GM19468 (cell line): ENCODE results near the gene C16orf82.

Experiments used
- ATAC-seq: cut with Tn5 transposase; IDR thresholded peaks from one replicate; pipeline ENCODE4 v1.9.1; 2021; ENCODE audit warnings: mild to moderate bottlenecking, moderate library complexity, moderate number of reproducible peaks; ENCODE audit not compliant: unreplicated experiment; ENCODE audit errors: extremely low read depth

Gene C16orf82

DNA sequence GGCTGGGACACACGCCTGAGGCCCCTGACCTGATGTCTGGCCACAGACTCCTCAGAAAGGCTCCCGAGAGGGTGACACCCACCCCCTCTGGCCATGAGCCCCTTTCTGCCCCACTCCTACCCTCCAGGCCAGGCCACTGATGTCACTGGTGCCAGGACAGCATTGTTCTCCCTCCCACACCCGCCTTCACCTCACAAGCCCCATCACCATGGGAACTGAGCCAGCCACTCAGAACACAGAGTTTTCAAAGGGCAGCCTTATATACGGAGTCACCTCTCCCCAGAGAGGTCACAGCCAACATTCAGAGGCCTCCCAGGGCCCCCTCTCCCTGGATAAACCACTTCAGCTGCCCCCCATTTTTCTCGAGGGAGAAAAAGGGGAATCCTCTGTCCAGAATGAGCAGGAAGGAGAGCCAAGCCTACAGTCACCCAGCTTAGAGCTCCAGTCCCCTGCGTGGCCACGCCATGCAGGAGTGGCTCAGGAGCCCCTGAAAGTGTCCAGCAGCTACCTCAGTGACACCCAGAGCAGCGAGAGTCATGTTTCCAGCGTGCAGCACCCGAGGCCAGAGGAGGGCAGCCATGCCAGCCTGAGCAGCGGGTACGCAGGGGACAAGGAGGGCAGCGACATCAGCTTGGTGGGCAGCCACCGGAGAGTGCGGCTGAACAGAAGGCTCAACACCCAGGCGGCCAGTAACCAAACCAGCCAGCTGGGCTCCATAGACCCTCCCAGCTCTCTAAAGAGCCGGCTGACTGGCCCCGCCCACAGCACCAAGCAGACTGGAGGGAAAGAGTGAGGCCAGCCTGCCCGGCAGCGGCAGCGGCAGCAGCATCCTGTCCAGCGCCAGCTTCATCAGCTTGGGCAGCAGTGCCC lies at the start of gene C16orf82:
Gene C16orf82 (plus strand): TSS at position 260 of the 870 bp plus-strand sequence.
- no peak for ATAC-seq

DNA sequence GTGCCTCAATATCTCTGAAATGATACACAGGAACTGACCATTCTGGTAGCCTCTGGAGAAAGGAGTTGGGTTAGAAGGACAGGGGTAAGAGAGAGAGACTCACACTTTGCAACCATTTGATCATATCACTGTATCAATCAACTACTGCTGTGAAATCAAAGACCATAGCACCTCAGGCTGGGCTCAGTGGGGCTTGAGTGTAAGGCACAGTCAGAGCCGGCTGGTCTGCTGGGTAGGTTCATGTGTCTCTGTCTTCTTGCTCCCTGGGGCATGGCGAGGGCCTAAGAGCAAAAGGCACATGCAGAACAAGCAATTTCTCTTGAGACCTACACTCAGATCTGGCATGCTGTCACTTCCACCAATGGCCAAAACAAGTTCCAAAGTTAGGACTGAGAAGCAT lies 46.7 kb upstream of the C16orf82 start:
- no peak for ATAC-seq

GRCh38 chr16:27024010-27024409 lies 42.7 kb upstream of the C16orf82 start:
- ATAC-seq, result no peak

DNA sequence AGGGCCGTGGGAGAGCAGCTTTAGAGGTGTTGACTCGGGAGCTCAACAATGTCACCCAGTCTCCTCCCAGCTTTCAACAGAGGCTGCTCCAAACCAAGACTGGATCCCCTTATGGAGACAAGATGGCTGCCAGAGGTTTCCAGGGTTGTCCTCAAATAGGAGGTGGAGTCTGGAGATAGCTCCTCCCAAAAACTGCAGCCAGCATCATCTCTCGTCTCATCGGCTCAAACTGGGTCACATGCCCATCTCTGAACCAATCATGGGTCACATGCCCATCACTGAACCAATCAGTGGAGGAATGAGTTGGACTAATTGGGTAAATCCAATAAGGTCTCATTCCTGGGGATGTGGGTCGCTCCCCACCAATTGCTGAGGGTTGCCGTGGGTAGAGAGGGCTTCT lies 41.1 kb upstream of the C16orf82 start:
- ATAC-seq, result no peak

GRCh38 chr16:27027971-27028370 lies 38.8 kb upstream of the C16orf82 start:
- no peak for ATAC-seq

GRCh38 chr16:27028591-27029110 lies 38.1 kb upstream of the C16orf82 start:
- ATAC-seq, result no peak

DNA sequence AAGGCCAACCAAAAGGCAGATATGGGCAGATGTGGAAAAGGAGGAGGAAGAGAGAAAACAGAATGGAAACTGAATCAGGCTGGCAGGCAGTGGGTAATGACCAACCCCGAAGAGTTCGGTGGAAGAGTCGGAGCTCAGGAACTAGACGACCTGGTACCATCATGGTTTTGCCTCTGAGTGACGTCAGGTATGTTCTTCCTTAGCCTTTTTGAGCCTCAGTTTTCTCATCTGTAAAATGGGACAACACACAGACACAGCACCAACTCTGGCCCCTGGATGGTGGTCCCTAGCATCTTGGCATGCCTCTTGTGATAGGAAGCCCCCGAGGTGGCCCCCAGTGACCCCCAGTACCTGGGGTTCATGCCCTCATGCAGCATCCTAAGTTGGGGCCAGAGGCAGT lies 37.2 kb upstream of the C16orf82 start:
- ATAC-seq, result no peak

DNA sequence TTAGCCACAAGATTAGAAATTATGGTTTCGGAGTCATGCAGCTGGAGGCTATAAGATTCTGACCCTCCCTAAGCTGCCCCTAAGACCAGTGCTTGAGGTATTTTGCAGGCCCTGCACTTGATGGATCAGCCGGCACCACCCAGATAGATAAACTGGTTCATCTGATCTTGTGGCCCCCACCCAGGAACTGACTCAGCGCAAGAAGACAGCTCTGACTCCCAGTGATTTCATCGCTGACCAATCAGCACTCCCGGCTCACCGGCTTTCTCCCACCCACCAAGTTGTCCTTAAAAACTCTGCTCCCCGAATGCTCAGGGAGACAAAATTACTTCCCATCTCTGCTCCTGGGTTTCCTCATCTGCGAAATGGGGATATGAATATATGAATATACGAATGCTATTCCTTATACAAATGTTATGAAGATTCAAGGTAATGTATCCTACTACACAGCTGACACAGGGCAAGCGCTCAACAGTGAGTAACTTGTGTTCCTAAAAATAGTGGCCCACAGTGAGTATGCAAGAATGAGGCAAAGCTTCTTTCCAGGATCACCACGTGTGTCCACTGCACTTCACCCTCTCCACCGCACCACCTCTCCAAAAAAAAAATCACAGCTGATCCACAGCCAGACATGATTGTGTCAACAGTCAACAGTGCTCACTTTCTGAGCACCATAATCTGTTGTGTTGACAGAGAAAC lies 33.3 kb upstream of the C16orf82 start:
- ATAC-seq, result no peak

GRCh38 chr16:27040732-27041131 lies 26.0 kb upstream of the C16orf82 start:
- ATAC-seq, result no peak

DNA sequence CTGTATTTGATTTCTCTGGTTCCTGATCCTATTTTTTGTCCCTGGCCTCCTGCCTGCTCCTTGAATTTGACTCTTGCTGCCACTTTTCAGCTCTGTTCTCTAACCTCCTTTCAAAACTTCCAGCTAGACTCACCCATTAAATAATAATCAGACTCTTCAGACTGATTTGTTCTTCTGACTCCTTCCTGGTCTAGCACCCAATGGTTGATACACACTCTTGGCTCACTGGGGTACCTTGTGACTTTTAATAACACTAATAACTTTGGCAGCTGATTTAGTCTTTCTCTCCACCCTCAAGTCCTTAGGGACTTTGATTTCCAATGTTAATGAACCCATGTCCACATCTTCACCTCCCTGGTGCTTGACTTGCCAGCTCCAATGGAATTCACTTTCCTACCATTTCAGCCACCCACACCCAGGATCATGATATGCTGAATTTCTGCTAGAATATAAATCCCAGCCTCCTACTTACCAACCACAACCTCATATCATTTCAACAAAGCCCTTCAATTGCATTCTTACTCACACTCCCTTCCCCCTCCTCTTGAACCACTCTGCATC lies 19.7 kb upstream of the C16orf82 start:
- ATAC-seq, result no peak

- no peak for ATAC-seq
These were observed 18.4 kb upstream of the C16orf82 start for GRCh38 chr16:27048316-27048715.

DNA sequence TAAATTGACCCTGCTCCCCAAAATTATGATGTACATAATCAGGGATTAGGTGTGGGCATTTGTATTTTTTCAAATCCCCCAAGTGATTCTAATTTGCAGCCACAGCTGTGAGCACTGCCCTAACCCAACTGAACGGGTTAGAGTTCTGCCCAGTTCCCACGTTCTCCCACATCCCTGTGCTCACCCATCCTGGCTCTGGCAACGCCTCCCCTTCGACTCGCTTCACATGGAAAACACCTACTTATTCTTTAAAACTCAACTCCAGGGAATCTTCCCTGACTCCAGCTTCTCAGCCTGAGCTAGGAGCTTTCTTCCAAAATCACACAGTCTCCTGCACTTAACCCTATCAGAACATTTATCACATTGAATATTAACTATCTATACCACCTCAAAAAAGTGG lies 17.6 kb upstream of the C16orf82 start:
- no peak for ATAC-seq

DNA sequence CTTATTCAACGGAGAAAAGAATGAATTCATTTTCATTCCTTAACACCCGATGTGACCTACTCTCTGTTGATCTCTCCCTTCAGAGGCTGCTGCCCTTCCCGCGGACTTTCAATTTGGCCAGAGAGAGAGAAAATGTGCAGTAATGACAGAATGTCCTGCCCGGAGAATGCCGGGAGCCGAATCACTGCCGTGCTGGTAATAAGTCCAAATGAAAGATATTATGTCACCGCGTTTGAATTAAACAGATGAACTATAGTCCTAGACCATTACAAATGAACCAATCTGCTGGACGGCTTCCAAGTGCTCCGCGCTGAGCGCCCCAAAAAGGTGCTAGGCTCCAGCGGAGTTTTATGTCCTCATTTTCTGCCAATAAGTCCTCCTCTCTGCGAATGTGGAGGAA lies 14.7 kb upstream of the C16orf82 start:
- ATAC-seq, result no peak

DNA sequence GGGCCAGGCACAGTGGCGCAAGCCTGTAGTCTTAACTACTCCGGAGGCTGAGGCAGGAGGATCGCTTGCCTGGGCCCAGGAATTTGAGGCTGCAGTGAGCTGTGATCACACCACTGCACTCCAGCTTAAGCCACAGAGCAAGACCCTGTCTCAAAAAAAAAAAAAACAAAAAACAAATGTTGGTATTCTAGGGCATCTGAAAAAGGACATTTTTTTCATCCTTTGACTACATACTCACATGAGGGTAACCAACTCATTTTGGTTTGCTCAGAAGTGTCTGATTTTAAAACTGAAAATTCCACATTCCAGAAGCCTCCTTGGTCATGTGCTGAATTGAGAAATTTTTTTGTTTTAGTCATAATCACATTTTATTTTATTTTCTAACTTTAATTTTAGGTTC lies 12.7 kb upstream of the C16orf82 start:
- ATAC-seq, result no peak

DNA sequence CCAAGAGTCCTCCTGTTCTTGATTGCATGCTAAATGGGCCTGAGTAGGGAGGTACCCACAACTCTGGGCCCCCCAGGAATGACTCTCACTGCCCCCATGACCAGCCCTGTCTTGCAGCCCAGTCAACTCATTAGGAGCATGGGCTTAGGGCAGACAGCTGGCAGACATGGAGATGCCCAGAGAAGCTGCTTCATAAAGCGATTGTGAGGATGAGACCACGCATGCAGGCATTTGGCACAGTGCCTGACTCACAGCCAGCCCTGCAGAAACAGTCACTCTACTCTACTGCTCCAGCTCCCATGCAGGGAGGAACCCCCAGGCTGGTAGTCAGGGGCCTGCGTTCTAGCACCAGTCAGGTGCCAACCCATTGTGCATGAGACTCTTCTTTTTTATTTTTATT lies 8.4 kb upstream of the C16orf82 start:
- no peak for ATAC-seq

DNA sequence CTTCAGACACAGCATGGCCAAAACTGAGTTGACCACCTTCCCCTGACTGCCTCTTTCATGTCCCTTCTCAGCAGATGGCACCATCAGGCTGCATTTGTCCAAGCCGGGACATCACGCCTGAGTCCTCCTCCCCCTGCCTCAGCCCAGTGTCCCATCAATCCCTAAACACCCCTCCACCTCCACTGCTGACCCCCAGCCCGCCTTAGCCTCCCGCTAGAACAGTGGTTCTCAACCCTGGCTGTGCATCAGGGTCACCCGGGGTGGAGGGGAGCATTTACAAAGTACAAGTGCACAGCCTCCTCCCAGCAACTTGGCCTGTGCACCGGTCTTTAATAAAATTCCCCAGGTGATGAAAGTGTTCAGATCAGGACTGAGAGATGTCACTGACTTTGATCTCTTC lies 4.0 kb downstream of the C16orf82 start:
- no peak for ATAC-seq

GRCh38 chr16:27073733-27074132 lies 7.0 kb downstream of the C16orf82 start:
- ATAC-seq, result no peak

DNA sequence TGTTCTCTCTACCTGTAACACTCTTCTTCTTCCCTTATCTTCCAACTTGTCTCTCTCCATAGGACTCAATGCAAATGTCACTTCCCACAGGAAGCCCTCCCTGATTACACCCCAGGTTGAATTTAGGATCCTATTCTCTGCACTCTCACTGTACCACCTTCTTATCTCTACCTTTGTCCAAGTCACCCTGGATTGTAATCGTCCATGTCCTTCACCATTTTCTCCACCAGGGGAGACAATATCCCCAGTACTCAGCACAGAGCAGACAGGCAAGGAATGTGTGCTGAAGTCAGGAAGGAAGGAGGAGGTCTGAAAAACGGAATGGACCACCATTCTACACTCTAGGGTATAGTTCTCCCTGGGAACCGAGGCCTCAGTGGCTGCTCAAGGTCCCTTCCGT lies 14.2 kb downstream of the C16orf82 start:
- ATAC-seq, result no peak

- no peak for ATAC-seq
These were observed 17.1 kb downstream of the C16orf82 start for GRCh38 chr16:27083861-27084261.

DNA sequence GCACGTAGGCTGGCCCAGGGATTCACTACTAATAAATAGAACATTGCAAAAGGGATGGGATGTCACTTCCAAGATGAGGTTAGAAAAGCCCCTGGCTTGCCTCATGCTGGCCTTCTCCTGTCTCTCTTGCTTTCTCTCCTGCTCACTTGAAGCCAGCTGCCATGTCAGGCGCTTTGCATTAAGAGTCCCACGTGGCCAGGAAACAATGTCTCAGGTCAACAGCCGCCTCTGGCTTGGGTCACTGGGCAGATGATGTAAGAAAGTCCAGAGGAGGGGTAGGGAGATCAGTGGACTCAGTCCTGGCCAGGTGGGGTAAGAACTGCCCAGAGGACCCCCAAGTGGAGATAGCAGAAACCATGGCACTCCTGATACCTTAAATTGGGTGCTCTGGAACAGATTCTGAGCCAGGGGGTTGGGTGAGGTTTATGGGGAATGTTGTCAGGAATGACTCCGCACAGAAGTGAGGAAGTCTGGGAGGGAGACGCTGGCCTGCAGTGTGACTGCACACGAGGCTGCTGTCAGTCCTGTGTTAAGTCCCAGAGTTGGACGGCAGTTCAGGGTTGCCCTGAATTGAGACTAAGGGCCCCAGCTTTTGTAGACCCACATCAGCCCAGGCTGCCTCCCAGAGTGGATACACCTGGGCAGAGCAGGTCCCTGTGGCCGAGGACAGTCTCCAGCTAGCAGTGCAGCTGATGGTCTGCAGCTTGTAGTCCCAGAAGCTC lies 17.7 kb downstream of the C16orf82 start:
- no peak for ATAC-seq
